ENCODE measurements around the gene SRGAP1. TPM values are rescaled to one million over a fixed set of nuclear protein-coding genes. Genes with fewer than 3 reads are reported as not detected.

SRGAP1 gene
- total and polyA plus RNA-seq, 2 of the 8 experiments (the other 6 are each of a cell fraction or from before 2014, with no cell fraction given): 3.2 to 7.3 TPM

- TF ChIP-seq, protein P1, sequence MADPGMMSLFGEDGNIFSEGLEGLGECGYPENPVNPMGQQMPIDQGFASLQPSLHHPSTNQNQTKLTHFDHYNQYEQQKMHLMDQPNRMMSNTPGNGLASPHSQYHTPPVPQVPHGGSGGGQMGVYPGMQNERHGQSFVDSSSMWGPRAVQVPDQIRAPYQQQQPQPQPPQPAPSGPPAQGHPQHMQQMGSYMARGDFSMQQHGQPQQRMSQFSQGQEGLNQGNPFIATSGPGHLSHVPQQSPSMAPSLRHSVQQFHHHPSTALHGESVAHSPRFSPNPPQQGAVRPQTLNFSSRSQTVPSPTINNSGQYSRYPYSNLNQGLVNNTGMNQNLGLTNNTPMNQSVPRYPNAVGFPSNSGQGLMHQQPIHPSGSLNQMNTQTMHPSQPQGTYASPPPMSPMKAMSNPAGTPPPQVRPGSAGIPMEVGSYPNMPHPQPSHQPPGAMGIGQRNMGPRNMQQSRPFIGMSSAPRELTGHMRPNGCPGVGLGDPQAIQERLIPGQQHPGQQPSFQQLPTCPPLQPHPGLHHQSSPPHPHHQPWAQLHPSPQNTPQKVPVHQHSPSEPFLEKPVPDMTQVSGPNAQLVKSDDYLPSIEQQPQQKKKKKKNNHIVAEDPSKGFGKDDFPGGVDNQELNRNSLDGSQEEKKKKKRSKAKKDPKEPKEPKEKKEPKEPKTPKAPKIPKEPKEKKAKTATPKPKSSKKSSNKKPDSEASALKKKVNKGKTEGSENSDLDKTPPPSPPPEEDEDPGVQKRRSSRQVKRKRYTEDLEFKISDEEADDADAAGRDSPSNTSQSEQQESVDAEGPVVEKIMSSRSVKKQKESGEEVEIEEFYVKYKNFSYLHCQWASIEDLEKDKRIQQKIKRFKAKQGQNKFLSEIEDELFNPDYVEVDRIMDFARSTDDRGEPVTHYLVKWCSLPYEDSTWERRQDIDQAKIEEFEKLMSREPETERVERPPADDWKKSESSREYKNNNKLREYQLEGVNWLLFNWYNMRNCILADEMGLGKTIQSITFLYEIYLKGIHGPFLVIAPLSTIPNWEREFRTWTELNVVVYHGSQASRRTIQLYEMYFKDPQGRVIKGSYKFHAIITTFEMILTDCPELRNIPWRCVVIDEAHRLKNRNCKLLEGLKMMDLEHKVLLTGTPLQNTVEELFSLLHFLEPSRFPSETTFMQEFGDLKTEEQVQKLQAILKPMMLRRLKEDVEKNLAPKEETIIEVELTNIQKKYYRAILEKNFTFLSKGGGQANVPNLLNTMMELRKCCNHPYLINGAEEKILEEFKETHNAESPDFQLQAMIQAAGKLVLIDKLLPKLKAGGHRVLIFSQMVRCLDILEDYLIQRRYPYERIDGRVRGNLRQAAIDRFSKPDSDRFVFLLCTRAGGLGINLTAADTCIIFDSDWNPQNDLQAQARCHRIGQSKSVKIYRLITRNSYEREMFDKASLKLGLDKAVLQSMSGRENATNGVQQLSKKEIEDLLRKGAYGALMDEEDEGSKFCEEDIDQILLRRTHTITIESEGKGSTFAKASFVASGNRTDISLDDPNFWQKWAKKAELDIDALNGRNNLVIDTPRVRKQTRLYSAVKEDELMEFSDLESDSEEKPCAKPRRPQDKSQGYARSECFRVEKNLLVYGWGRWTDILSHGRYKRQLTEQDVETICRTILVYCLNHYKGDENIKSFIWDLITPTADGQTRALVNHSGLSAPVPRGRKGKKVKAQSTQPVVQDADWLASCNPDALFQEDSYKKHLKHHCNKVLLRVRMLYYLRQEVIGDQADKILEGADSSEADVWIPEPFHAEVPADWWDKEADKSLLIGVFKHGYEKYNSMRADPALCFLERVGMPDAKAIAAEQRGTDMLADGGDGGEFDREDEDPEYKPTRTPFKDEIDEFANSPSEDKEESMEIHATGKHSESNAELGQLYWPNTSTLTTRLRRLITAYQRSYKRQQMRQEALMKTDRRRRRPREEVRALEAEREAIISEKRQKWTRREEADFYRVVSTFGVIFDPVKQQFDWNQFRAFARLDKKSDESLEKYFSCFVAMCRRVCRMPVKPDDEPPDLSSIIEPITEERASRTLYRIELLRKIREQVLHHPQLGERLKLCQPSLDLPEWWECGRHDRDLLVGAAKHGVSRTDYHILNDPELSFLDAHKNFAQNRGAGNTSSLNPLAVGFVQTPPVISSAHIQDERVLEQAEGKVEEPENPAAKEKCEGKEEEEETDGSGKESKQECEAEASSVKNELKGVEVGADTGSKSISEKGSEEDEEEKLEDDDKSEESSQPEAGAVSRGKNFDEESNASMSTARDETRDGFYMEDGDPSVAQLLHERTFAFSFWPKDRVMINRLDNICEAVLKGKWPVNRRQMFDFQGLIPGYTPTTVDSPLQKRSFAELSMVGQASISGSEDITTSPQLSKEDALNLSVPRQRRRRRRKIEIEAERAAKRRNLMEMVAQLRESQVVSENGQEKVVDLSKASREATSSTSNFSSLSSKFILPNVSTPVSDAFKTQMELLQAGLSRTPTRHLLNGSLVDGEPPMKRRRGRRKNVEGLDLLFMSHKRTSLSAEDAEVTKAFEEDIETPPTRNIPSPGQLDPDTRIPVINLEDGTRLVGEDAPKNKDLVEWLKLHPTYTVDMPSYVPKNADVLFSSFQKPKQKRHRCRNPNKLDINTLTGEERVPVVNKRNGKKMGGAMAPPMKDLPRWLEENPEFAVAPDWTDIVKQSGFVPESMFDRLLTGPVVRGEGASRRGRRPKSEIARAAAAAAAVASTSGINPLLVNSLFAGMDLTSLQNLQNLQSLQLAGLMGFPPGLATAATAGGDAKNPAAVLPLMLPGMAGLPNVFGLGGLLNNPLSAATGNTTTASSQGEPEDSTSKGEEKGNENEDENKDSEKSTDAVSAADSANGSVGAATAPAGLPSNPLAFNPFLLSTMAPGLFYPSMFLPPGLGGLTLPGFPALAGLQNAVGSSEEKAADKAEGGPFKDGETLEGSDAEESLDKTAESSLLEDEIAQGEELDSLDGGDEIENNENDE (IDR thresholded peaks at IDR 0.05; ENCODE audit: insufficient replicate concordance, low read length): no peak
- TF ChIP-seq POLR2AphosphoS5 (IDR thresholded peaks at IDR 0.05; ENCODE audit: low read depth, low read length) (no peak), EZH2 (IDR thresholded peaks at IDR 0.05; ENCODE audit: low read depth, low read length, severe bottlenecking) (no peak), KDM4A (IDR thresholded peaks at IDR 0.05; ENCODE audit: low read depth, low read length, severe bottlenecking) (no peak), CEBPB (IDR thresholded peaks at IDR 0.05; ENCODE audit: low read depth, low read length) (no peak), TAF7 (optimal IDR thresholded peaks at IDR 0.05; ENCODE audit: borderline replicate concordance, low read depth, low read length) (no peak), MAX (IDR thresholded peaks at IDR 0.05) (no peak), SP2 (IDR thresholded peaks at IDR 0.05; ENCODE audit: low read length) (no peak), SP4 (IDR thresholded peaks at IDR 0.05; ENCODE audit: low read length) (no peak)
- TF ChIP-seq, protein P2, sequence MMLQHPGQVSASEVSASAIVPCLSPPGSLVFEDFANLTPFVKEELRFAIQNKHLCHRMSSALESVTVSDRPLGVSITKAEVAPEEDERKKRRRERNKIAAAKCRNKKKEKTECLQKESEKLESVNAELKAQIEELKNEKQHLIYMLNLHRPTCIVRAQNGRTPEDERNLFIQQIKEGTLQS (IDR thresholded peaks at IDR 0.05; ENCODE audit: insufficient read depth, low read depth, low read length): no peak
These were observed 135.7 kb downstream of the SRGAP1 start (continued) for GRCh38 chr12:63980211-63980610.
